Mesodermal cell (in vitro differentiated cells): Measurements from ENCODE around the gene RGMB. TPM values are rescaled to one million over a fixed set of nuclear protein-coding genes. Genes with fewer than 3 reads are reported as not detected.
A peak's percentile ranks its signal among the peaks of the same experiment; 100 is the strongest.
"Not testable (repeated sequence)": the region's sequence is repeated elsewhere in the genome, so short reads cannot be mapped to it uniquely, and the experiment has no call there.

ENCODE experiments used
- H3K27ac ChIP-seq: 2 replicates; pipeline ENCODE4 v1.7.0; 2013; ENCODE audit warnings: mild to moderate bottlenecking, low read depth, low read length, moderate library complexity; ENCODE audit not compliant: severe bottlenecking
- H3K36me3 ChIP-seq: 2 replicates; pipeline ENCODE4 v1.7.1; 2013; ENCODE audit warnings: mild to moderate bottlenecking, low read length, moderate library complexity; ENCODE audit not compliant: control insufficient read depth, insufficient read depth
- H3K4me1 ChIP-seq: one replicate; pipeline ENCODE4 v1.7.1; 2013; ENCODE audit warnings: mild to moderate bottlenecking, low read length; ENCODE audit not compliant: insufficient read depth, control insufficient read depth, poor library complexity, severe bottlenecking
- H3K4me3 ChIP-seq: 2 replicates; pipeline ENCODE4 v1.7.0; 2013; ENCODE audit warnings: low read length, control low read depth, mild to moderate bottlenecking; ENCODE audit not compliant: insufficient read depth, poor library complexity, severe bottlenecking; ENCODE audit errors: extremely low read depth
- H3K9me3 ChIP-seq: 2 replicates; pipeline ENCODE4 v1.7.1; 2013; ENCODE audit warnings: mild to moderate bottlenecking, low read length, moderate library complexity; ENCODE audit not compliant: control insufficient read depth
- WGBS, 2 experiments: methylation state at CpG; one replicate each; pipeline ENCODE4 v1.1.5; 2013; ENCODE audit warnings: missing lambda C conversion rate in 2 of 2; ENCODE audit not compliant: insufficient coverage in 2 of 2; 5-methylcytosine and 5-hydroxymethylcytosine counted together
- polyA plus RNA-seq, 2 experiments: library from polyadenylated mRNA; stranded (reverse); fragments of 50-300 nt; gene quantifications; one replicate each; pipeline ENCODE4 v1.2.3, GENCODE V29; 2013

Gene RGMB, protein sequence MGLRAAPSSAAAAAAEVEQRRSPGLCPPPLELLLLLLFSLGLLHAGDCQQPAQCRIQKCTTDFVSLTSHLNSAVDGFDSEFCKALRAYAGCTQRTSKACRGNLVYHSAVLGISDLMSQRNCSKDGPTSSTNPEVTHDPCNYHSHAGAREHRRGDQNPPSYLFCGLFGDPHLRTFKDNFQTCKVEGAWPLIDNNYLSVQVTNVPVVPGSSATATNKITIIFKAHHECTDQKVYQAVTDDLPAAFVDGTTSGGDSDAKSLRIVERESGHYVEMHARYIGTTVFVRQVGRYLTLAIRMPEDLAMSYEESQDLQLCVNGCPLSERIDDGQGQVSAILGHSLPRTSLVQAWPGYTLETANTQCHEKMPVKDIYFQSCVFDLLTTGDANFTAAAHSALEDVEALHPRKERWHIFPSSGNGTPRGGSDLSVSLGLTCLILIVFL
- 13.7 TPM for polyA plus RNA-seq (2013, experiment 1 of 2)
- polyA plus RNA-seq (2013, experiment 2 of 2), result 11.1 TPM

DNA sequence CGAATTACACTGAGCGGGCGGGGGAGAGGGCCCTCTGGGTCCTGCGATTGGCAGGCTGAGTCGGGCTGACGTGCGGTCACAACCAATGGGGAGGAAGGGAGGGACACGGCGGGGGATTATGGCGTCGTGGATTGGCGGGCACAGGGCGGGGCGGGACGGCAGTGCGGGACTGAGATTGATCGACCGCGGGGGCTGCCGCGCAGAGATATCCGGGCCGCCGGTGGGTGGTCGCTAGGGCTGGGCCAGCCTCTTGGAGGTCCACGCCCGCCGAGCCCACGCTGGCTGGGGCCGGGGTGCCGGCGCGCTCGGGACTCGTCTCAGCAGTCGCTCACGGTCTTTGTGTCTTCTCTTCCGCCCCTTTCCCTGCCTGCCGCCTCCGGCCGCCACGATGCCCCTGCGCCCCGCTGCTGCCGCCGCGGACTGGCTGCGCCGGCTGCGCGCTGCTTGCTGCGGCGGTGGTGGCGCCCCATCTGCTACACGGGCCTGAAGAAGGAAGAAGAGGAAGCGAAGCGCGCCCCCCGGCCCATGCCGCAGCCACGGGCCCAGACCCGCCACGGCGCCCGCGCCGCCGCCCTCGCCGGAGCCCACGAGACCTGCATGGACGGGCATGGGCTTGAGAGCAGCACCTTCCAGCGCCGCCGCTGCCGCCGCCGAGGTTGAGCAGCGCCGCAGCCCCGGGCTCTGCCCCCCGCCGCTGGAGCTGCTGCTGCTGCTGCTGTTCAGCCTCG, at the start of gene RGMB:
RGMB (plus strand) TSS at position 200 of the 728 bp plus-strand sequence; CDS start at position 608, 408 bp downstream.
- peak within 1 kb of the TSS; percentile 87 for H3K27ac ChIP-seq
- H3K36me3 ChIP-seq, result no peaks in the 10 kb centered on the region
- H3K9me3 ChIP-seq, result no peaks in the 10 kb centered on the region
- peak within 1 kb of the TSS; percentile 76 for H3K4me3 ChIP-seq
- WGBS, 2 experiments, result 0% methylated on average over 59 to 67 of the region's 84 CpGs
- peaks cover 15% of the 10 kb centered on the region for H3K4me1 ChIP-seq

DNA sequence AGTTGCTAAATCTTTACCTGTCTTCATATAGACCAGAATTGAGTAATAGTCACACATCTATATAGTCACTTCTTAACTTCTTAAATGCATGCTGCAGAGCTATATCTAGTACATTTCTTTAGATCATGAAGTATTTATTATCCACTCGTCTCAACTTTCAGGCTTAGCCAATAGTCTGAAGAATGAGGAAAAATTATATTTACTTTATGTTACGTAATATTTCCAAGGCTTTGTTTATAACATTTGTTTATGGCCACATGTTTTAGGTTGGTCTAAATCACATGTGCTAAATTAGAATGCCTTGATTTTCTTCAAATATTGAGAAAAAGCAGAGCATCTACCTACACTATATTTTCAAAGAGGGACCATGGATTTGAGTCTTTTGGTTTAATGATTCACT, 47.2 kb upstream of the RGMB start:
- H3K9me3 ChIP-seq, result no peaks in the 10 kb centered on the region
- no peak overlapping the region for H3K27ac ChIP-seq
- H3K4me1 ChIP-seq, result no peaks in the 10 kb centered on the region
- H3K4me3 ChIP-seq, result no peak overlapping the region
- H3K36me3 ChIP-seq, result no peaks in the 10 kb centered on the region
- WGBS, 2 experiments, result no CpG with 5 or more reads among the region's 2 CpGs

DNA sequence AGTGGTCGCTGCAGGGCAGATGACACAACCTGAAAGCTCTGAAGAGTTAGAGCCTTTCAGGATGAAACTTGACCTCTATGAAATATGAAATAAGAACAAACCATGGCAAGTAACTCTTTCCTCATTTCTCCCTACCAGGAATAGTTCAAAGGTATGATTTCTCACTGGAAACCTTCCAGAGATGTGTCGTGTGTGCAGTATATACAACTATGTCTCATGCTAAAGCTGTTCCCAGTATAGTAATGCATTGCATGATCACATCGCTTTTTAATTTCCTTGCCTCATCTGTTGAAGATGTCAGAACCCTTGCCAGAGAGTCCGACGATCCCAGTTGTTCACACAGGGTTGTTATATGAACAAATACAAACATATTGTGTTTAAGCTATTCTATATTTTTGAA, 45.8 kb upstream of the RGMB start:
- WGBS, 2 experiments, result 100% methylated on average over 1 to 2 of the region's 5 CpGs
- Histone ChIP-seq H3K4me3 (no peak overlapping the region), H3K4me1 (no peaks in the 10 kb centered on the region), H3K36me3 (no peaks in the 10 kb centered on the region), H3K27ac (no peak overlapping the region), H3K9me3 (no peaks in the 10 kb centered on the region)

DNA sequence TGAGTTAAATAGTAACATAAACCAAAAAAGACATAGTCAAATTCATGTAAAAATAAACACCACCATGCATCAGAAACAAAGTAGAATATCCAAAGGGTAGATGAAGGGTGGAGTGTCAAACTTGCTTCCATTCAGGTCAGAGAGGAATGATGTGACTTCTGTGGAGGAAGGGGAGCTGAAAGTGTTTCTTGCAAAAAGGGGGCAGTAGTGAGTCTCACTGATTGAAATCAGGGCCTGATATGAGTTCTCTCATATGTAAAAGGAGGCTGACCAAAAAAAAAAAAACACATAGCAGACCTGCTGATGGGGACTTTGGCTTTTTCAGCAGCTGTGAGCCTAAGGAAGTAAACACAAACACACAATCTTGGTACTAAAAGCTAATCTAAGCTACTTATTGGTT, 38.8 kb upstream of the RGMB start:
- H3K9me3 ChIP-seq, result peaks cover 3% of the 10 kb centered on the region

DNA sequence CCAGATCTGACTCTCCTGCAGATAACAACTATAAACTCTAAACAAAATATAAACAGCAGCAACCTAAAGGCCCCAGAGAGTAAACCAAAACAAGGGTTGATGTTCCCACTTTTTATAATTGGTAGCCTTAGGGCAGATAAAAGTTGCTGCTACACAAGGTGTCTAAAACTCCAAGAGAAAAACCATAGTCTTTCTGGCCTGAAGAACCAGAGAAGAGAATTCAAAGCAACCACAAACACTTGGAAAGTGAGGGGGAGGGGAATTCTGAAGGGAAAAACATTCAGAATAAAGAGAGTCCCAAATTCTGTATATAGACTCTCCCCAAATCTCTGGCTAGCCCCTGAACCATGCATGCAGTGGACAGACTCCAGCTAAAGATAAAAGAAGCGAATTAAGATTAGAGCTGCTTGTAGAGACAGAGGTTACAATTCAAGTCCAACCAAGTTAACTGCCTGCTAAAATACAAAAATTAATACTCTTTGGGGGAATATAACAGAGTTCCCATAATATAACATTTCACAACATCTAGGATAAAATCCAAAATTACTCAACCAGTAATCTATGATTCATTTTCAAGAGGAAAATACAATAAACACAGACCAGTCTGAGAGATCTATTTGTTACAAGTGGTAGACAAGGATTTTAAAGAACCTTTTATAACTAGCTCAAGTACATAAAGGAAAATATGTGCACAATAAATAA, 37.5 kb upstream of the RGMB start:
- Histone ChIP-seq H3K9me3 (peaks cover 3% of the 10 kb centered on the region), H3K4me3 (no peak overlapping the region), H3K4me1 (no peaks in the 10 kb centered on the region), H3K36me3 (no peaks in the 10 kb centered on the region), H3K27ac (no peak overlapping the region)
- WGBS, 2 experiments, result no CpG with 5 or more reads among the region's 1 CpG

More for the DNA sequence above, 38.8 kb upstream of the RGMB start:
- Histone ChIP-seq H3K27ac (no peak overlapping the region), H3K4me1 (no peaks in the 10 kb centered on the region), H3K36me3 (no peaks in the 10 kb centered on the region), H3K4me3 (no peak overlapping the region)

GRCh38 chr5:98736753-98737152, 36.7 kb upstream of the RGMB start:
- no peak overlapping the region for H3K4me3 ChIP-seq
- peaks cover 3% of the 10 kb centered on the region for H3K9me3 ChIP-seq
- no peaks in the 10 kb centered on the region for H3K36me3 ChIP-seq
- H3K27ac ChIP-seq, result no peak overlapping the region
- no peaks in the 10 kb centered on the region for H3K4me1 ChIP-seq

GRCh38 chr5:98737441-98737840, 36.0 kb upstream of the RGMB start:
- not testable (repeated sequence) for H3K4me3 ChIP-seq, H3K27ac ChIP-seq, H3K9me3 ChIP-seq, H3K4me1 ChIP-seq, H3K36me3 ChIP-seq
- 88 to 94% methylated on average over 5 to 9 of the region's 9 CpGs for WGBS, 2 experiments

GRCh38 chr5:98738481-98739149, 34.8 kb upstream of the RGMB start:
- WGBS, 2 experiments, result 80% methylated on average over 1 to 2 of the region's 4 CpGs
- H3K9me3 ChIP-seq, H3K36me3 ChIP-seq, H3K4me3 ChIP-seq, H3K4me1 ChIP-seq, H3K27ac ChIP-seq: not testable (repeated sequence)

GRCh38 chr5:98741926-98742325, 31.5 kb upstream of the RGMB start:
- WGBS, 2 experiments, result 100% methylated on average over 1 of the region's 1 CpG; no CpG with 5 or more reads in 1 of the 2 experiments
- Histone ChIP-seq H3K9me3 (peaks cover 4% of the 10 kb centered on the region), H3K4me3 (no peak overlapping the region)

GRCh38 chr5:98742396-98743073, 30.9 kb upstream of the RGMB start:
- Histone ChIP-seq H3K4me3 (no peak overlapping the region), H3K27ac (no peak overlapping the region), H3K4me1 (peaks cover 3% of the 10 kb centered on the region), H3K9me3 (peaks cover 5% of the 10 kb centered on the region), H3K36me3 (no peaks in the 10 kb centered on the region)
- WGBS, 2 experiments, result 86% methylated on average over 3 to 4 of the region's 5 CpGs

More at GRCh38 chr5:98741926-98742325, 31.5 kb upstream of the RGMB start:
- no peaks in the 10 kb centered on the region for H3K36me3 ChIP-seq
- H3K4me1 ChIP-seq, result peaks cover 3% of the 10 kb centered on the region
- H3K27ac ChIP-seq, result no peak overlapping the region
